ENCODE results near the gene ANKS1A. TPM values are rescaled to one million over a fixed set of nuclear protein-coding genes. Genes with fewer than 3 reads are reported as not detected.
"Not testable (repeated sequence)": the region's sequence is repeated elsewhere in the genome, so short reads cannot be mapped to it uniquely, and the experiment has no call there.

Gene ANKS1A
- polyA plus RNA-seq, 3 donors, result 1.7 to 8.0 (median 3.1) TPM

GRCh38 chr6:34884996-34885395 lies 4.1 kb upstream of the ANKS1A start:
- H3K4me1 Mint-ChIP-seq, result peaks cover 10% of the 10 kb centered on the region

DNA sequence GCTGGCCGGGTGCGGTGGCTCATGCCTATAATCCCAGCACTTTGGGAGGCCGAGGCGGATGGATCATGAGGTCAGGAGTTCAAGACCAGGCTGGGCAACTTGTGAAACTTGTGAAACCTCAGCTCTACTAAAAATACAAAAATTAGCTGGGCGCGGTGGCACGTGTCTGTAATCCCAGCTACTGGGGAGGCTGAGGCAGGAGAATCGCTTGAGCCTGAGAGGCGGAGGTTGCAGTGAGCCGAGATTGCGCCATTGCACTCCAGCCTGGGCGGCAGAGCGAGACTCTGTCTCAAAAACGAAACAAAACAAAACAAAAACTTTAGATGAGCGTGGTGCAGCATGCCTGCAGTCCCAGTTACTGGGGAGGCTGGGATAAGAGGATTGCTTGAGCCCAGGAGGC lies 3.2 kb upstream of the ANKS1A start:
- intact Hi-C loops (cut with micrococcal nuclease), result loop anchor here (10.0 kb wide), 3 partner anchors 91 to 159 kb away; partner anchors contain the start of genes BLTP3A (in 1 of the 2) and SNRPC (in 1 of the 2)
- H3K27ac Mint-ChIP-seq, result peak overlapping the region in 6 of 7 donors; percentile 32 to 74 (median 42)

More at GRCh38 chr6:34884996-34885395, 4.1 kb upstream of the ANKS1A start:
- Histone ChIP-seq H4K20me1 (ENCODE audit: insufficient read depth, low read length) (no peaks in the 10 kb centered on the region), H3K4me2 (replicated peaks; ENCODE audit: extremely low read depth, low read length, poor library complexity, severe bottlenecking) (no peak overlapping the region), H3K79me2 (ENCODE audit: insufficient read depth, low read length) (peaks cover 65% of the 10 kb centered on the region), H2AFZ (ENCODE audit: insufficient read depth, low read depth, low read length, poor library complexity, severe bottlenecking) (no peak overlapping the region), H3K9me3 (replicated peaks in 1 of 2; ENCODE audit: control insufficient read depth in 1 of 2, insufficient read depth in 1 of 2, low read length in 2 of 2) (no peaks in the 10 kb centered on the region), H3K4me1 (ENCODE audit: control insufficient read depth in 1 of 2, insufficient read depth in 2 of 2, low read length in 2 of 2) (peaks cover 8 to 20% of the 10 kb centered on the region in 2 donors), H3K36me3 (replicated peaks in 1 of 2; ENCODE audit: control insufficient read depth in 1 of 2, insufficient read depth in 2 of 2, low read length in 2 of 2) (peaks cover 18 to 36% of the 10 kb centered on the region in 2 donors), H3K9ac (ENCODE audit: insufficient read depth, low read length, poor library complexity, severe bottlenecking) (no peak overlapping the region), H3K4me3 (replicated peaks in 1 of 3; ENCODE audit: low read depth in 2 of 3, low read length in 3 of 3) (no peak overlapping the region), H3K27ac (ENCODE audit: low read depth in 1 of 2, low read length in 2 of 2) (no peak overlapping the region), H3K27me3 (ENCODE audit: control insufficient read depth in 2 of 2, insufficient read depth in 2 of 2, low read length in 2 of 2) (no peaks in the 10 kb centered on the region)
- TF ChIP-seq CTCF (IDR thresholded peaks at IDR 0.05), result no peak
- peaks cover 26 to 45% of the 10 kb centered on the region in 2 donors for H3K36me3 Mint-ChIP-seq
- no peak overlapping the region for H3K4me3 Mint-ChIP-seq
- intact Hi-C loops (cut with micrococcal nuclease), result loop anchor here (10.0 kb wide), 3 partner anchors 90 to 160 kb away; partner anchors contain the start of genes BLTP3A (in 1 of the 2) and SNRPC (in 1 of the 2)
- no peak for DNase-seq
- peaks cover 0 to 5% (median 0%) of the 10 kb centered on the region in 7 donors for H3K9me3 Mint-ChIP-seq
- WGBS (ENCODE audit: insufficient coverage), result no CpG with 5 or more reads among the region's 2 CpGs
- no peak overlapping the region for H3K27ac Mint-ChIP-seq
- no peaks in the 10 kb centered on the region for H3K27me3 Mint-ChIP-seq (ENCODE audit: low read depth in 3 of 3)

More for the DNA sequence above, 3.2 kb upstream of the ANKS1A start:
- not testable (repeated sequence) for H4K20me1 ChIP-seq (ENCODE audit: insufficient read depth, low read length); H3K4me3 ChIP-seq (replicated peaks in 1 of 3; ENCODE audit: low read depth in 2 of 3, low read length in 3 of 3); H3K27me3 Mint-ChIP-seq (ENCODE audit: low read depth in 3 of 3); H3K27ac ChIP-seq (ENCODE audit: low read depth in 1 of 2, low read length in 2 of 2); H3K27me3 ChIP-seq (ENCODE audit: control insufficient read depth in 2 of 2, insufficient read depth in 2 of 2, low read length in 2 of 2); H3K9me3 ChIP-seq (replicated peaks in 1 of 2; ENCODE audit: control insufficient read depth in 1 of 2, insufficient read depth in 1 of 2, low read length in 2 of 2); DNase-seq; H3K4me3 Mint-ChIP-seq; H3K9ac ChIP-seq (ENCODE audit: insufficient read depth, low read length, poor library complexity, severe bottlenecking); H2AFZ ChIP-seq (ENCODE audit: insufficient read depth, low read depth, low read length, poor library complexity, severe bottlenecking); H3K4me2 ChIP-seq (replicated peaks; ENCODE audit: extremely low read depth, low read length, poor library complexity, severe bottlenecking); H3K9me3 Mint-ChIP-seq
- peaks cover 19% of the 10 kb centered on the region for H3K4me1 Mint-ChIP-seq
- peaks cover 66% of the 10 kb centered on the region for H3K79me2 ChIP-seq (ENCODE audit: insufficient read depth, low read length)
- H3K36me3 Mint-ChIP-seq, result peaks cover 19 to 37% of the 10 kb centered on the region in 2 donors
- H3K4me1 ChIP-seq (ENCODE audit: control insufficient read depth in 1 of 2, insufficient read depth in 2 of 2, low read length in 2 of 2), result peaks cover 16 to 29% of the 10 kb centered on the region in 2 donors
- WGBS (ENCODE audit: insufficient coverage), result 89% methylated on average over 6 of the region's 15 CpGs
- H3K36me3 ChIP-seq (replicated peaks in 1 of 2; ENCODE audit: control insufficient read depth in 1 of 2, insufficient read depth in 2 of 2, low read length in 2 of 2), result peaks cover 11 to 28% of the 10 kb centered on the region in 2 donors

Measured in CD14-positive monocyte (primary cell).